Rectal smooth muscle tissue (tissue), 1 donor: Measurements from ENCODE around the gene PIK3R5.

Experiments
- H3K27ac ChIP-seq: one replicate; pipeline ENCODE4 v1.7.0; 2013; ENCODE audit warnings: low read depth, low read length, inconsistent platforms
- H3K27me3 ChIP-seq: one replicate; pipeline ENCODE4 v1.7.0; 2013; ENCODE audit warnings: low read length; ENCODE audit not compliant: control insufficient read depth, insufficient read depth
- H3K36me3 ChIP-seq: one replicate; pipeline ENCODE4 v1.7.0; 2013; ENCODE audit warnings: low read length; ENCODE audit not compliant: control insufficient read depth, insufficient read depth
- H3K4me1 ChIP-seq: one replicate; pipeline ENCODE4 v1.7.0; 2013; ENCODE audit warnings: low read length; ENCODE audit not compliant: control insufficient read depth, insufficient read depth
- H3K4me3 ChIP-seq: one replicate; pipeline ENCODE4 v1.7.0; 2013; ENCODE audit warnings: low read length
- H3K9ac ChIP-seq: one replicate; pipeline ENCODE4 v1.7.0; 2013; ENCODE audit warnings: low read length

PIK3R5 gene

DNA sequence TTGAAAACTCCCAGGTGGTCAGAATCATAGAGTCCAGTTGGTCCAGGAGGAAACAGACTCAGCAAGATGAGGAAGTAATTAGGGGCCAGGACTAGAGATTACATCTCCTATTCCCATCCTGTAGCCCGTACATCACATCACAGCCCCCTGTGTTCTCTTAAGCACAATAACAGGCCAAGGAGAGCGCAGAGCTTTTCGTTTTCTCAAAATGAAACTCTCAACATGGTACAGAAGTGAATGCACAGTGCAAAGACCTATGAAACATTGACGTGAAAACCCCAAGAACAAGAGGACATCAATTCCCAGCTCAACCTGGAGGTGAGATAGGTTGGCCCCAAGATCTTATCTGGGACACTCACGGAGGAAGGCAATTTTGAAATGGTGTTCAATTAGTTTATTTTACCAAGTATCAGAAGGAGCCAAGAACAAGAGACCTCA, 9.0 kb downstream of the PIK3R5 start:
- Histone ChIP-seq H3K27me3 (no peaks in the 10 kb centered on the region), H3K9ac (no peak overlapping the region), H3K36me3 (no peaks in the 10 kb centered on the region), H3K4me1 (no peaks in the 10 kb centered on the region), H3K4me3 (no peak overlapping the region), H3K27ac (no peak overlapping the region)

DNA sequence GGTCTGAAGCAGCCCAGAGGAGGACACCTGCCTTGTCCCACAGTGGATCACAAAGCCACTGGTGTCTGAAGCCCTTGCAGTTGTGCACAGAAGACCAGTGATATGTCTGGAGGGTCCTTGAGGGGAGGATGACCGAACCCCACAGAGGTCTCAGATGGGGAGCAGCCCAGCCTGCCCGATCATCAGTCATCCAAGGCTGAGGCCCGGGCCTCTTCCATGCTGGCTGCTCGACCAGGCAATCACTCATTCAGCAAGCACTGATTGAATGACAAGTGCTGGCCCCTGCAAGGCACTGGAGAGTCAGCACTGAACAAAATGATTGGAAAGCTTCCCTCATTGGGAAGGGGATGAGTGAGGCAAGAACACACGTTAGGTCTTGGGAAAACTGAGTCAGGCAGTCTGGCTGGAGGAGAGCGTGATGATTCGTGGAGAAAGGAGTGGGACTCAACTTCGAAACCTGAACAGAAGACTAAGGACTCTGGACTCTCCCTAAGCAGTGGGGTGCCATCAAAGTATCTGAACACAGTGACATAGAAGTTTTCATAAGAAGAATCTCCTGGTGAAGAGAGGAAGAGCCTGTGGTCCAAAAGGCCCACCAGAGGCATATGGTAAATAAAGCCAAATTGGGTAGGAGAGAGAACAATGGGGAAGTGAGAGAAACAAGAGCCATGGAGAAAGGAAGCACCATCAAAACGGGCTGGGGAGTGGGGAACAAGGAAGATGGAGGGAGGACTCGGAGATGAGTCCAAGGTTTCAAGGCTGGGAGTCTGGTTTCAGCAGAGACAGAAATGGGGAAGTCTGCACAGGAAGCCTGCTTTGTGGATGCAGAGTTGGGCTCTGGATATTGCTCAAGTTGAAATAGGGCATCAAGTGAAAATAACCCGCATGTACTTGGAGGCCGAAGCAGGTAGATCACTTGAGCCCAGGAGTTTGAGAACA, 10.2 kb downstream of the PIK3R5 start:
- Histone ChIP-seq H3K4me3 (no peak overlapping the region), H3K36me3 (no peaks in the 10 kb centered on the region), H3K27ac (no peak overlapping the region), H3K4me1 (no peaks in the 10 kb centered on the region), H3K27me3 (no peaks in the 10 kb centered on the region), H3K9ac (no peak overlapping the region)

DNA sequence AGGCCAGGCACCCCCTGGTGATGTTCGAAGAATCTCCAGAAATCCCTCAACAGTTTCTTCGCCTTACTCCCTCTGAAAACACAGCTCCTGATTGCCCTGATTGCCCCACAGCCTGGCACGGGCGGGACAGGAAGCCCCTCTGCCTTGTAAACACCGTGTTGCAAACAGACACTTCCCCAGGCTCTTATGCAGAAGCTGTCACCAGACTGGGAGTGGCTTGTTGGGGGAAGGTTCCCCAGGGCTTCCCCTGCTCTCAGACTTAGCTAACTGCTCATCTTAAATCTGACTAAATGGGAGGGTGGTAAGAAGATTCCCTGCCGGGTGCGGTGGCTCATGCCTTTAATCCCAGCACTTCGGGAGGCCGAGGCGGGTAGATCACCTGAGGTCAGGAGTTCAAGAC, 11.2 kb downstream of the PIK3R5 start:
- Histone ChIP-seq H3K4me1 (no peaks in the 10 kb centered on the region), H3K27me3 (no peaks in the 10 kb centered on the region), H3K36me3 (no peaks in the 10 kb centered on the region), H3K9ac (no peak overlapping the region), H3K27ac (no peak overlapping the region), H3K4me3 (no peak overlapping the region)

DNA sequence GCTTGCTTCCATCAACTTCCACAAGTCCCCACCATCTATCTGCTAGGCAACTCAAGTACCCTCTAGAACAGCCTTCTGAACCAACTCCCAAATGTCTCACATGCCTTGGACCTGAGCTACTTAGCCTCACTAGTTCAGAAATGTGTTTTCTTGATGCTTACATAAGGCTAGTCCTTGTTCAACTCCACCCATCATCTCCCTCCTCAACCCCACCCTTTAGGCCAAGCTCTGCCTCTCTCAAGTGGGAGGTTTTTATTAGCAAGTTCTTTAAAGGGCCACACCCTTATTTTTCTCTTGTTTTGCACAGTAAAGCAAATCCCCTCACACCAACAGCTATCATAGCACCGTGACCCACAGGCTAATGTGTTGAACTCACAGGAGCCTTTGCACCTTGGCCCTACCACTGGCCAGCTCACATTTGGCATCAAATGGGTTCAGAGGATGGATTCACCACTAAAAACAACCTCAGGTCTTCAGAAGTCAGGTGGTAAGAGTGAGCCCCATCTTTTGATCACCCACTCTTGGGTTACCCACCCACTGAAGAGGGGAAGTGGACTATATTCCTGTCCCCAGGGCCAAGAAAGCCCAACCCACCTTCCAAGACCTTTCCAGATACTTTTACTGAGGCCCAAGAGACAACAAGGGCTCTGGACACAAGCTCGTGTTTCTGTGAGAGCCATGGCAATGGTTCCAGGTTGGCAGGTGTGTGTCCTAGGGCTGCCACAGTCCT, 12.2 kb downstream of the PIK3R5 start:
- no peak overlapping the region for H3K27ac ChIP-seq
- H3K4me1 ChIP-seq = no peaks in the 10 kb centered on the region
- H3K27me3 ChIP-seq = no peaks in the 10 kb centered on the region
- no peak overlapping the region for H3K4me3 ChIP-seq
- H3K36me3 ChIP-seq = no peaks in the 10 kb centered on the region
- H3K9ac ChIP-seq = no peak overlapping the region

DNA sequence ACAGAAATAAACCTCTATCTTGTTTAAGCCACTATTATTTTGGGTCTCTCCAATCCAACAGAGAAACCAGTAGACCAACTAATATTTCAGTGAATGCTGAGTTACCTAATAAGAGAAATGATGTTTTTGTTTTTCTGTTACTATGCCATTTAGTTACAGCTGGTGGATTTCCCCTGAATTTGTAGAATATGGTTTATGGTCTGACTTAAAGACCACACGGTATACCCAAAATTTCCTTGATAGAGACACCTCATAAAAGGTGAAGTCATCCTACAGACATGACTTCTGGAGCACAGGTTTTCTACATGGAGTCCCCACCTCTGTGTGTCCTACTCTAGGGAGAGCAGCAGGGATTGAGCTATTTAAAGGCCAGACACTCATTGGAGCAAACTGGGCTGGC, 13.3 kb downstream of the PIK3R5 start:
- Histone ChIP-seq H3K27ac (no peak overlapping the region), H3K4me3 (no peak overlapping the region)

DNA sequence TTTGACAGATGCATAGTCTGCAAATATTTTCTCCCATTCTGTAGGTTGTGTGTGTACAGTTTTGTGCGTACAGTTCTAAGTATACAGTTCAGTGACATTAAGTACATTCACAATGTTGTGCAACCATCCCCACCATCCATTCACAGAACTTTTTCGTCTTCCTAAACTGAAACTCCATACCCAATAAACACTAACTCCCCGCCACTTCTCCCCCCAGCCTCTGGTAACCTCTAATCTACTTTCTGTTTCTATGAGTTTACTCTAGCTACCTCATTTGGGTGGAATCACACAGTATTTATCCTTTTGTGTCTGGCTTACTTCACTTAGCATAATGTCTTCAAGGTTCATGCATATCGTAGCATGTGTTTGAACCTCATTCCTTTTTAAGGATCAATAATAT, 14.3 kb downstream of the PIK3R5 start:
- no peaks in the 10 kb centered on the region for H3K4me1 ChIP-seq
- no peaks in the 10 kb centered on the region for H3K27me3 ChIP-seq
- no peak overlapping the region for H3K27ac ChIP-seq
- H3K9ac ChIP-seq = no peak overlapping the region
- H3K36me3 ChIP-seq = no peaks in the 10 kb centered on the region
- no peak overlapping the region for H3K4me3 ChIP-seq

More for the DNA sequence above, 13.3 kb downstream of the PIK3R5 start:
- H3K36me3 ChIP-seq = no peaks in the 10 kb centered on the region
- H3K4me1 ChIP-seq = no peaks in the 10 kb centered on the region
- no peaks in the 10 kb centered on the region for H3K27me3 ChIP-seq
- H3K9ac ChIP-seq = no peak overlapping the region

DNA sequence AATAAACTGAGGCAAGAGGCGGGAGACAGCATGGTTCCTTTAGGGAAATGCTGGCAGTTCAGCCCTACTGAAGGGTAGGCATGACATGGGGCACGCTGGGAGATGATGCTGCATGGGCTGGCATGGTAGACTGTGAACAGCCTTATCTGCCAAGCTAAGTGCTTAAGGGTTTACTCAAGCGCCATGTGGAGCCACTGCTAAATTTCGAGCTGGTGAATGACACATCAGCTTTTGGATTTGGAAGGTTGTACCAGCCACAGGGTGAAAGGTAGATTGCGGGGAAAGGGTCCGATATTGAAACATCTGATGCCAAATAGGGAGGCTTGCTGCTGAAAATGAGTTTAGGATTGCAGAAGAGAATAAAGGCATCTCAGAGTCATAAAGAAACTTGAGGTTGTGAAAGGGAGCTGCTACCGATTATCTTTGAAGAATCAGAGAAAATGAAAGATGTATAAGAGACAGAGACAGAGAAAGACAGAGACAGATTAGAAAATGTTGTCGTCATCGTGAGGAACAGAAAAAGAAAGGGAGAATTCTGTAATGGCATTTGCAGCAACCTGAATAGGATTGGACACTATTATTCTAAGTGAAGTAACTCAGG, 16.3 kb downstream of the PIK3R5 start:
- Histone ChIP-seq H3K27me3 (no peaks in the 10 kb centered on the region), H3K4me1 (no peaks in the 10 kb centered on the region), H3K27ac (no peak overlapping the region), H3K9ac (no peak overlapping the region), H3K4me3 (no peak overlapping the region), H3K36me3 (no peaks in the 10 kb centered on the region)

DNA sequence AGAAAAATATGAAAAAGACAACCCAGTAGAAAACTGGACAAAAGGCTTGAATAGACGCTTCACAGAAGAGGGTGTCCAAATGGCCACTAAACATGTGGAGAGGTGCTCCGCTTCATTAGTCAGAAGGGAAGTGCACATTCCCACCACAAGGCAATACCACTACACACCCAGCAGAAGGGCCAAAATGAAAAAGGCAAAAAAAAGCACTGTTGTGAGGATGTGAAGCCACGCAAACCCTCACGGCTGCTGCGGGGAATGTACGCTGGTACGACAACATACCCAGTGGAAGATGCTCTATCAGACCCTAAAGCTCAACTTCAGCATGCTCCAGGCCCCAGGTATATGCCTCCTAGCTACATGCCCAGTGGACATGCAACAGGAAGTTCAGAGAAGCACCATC, 17.0 kb downstream of the PIK3R5 start:
- Histone ChIP-seq H3K27me3 (no peaks in the 10 kb centered on the region), H3K4me1 (no peaks in the 10 kb centered on the region), H3K27ac (no peak overlapping the region), H3K9ac (no peak overlapping the region), H3K4me3 (no peak overlapping the region), H3K36me3 (no peaks in the 10 kb centered on the region)

DNA sequence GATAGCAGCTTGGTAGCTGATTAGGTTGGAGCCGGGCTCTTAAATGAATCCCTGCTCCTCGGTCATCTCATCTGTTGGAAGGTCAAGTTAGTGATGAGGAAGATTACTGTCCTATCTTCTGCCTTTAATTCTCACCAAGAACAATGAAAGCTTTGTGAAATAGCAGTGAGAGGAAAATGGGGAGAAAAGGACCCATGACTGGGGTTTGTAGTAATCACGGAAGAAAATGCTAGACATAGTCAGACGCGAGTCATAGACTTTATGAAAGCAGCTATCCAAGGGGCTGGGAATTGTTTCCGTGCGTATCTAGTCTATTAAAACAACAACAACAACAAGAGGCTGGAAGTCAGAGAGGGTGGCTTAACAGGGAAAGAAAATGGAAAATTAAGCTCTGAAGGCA, 18.3 kb downstream of the PIK3R5 start:
- no peak overlapping the region for H3K4me3 ChIP-seq
- no peak overlapping the region for H3K27ac ChIP-seq
- no peaks in the 10 kb centered on the region for H3K36me3 ChIP-seq
- no peak overlapping the region for H3K9ac ChIP-seq
- no peaks in the 10 kb centered on the region for H3K4me1 ChIP-seq
- H3K27me3 ChIP-seq = no peaks in the 10 kb centered on the region

DNA sequence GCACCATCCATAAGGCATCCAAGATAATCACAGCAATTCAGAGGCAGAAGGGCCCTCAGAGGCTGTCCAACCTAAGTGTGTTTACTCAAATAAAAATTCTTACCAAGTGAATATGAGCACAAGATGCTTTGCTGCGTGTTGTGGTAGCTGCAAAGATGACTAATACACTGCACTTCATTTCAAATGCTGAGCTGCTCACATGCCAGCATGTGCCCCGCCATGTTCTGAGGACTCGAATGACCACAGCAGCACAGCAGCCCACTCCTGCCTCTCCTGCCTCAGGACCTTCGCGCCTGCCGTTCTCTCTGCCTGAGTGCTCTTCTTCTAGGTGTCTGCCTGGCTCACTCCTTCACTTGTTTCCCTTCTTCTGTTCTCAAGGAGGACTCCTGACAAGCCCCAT, 19.0 kb downstream of the PIK3R5 start:
- Histone ChIP-seq H3K4me3 (no peak overlapping the region), H3K9ac (no peak overlapping the region), H3K27ac (no peak overlapping the region), H3K27me3 (no peaks in the 10 kb centered on the region), H3K36me3 (no peaks in the 10 kb centered on the region), H3K4me1 (no peaks in the 10 kb centered on the region)

DNA sequence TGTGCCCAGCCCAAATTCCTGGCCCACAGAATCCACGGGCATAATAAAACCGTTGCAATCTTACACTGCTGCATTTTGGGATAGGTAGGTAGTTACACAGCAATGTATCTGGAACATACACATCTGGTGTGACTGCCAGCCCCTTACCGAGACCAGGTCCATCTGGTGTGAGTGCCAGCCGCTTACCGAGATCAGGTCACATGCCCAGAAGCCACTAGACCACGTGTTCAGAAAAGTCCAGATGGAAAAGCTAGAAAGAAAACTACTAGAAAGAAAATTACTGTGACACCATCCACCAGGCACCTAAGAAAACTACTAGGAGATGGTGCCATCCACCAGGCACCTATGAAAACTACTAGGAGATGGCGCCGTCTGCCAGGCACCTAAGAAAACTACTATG, 19.4 kb downstream of the PIK3R5 start:
- H3K27ac ChIP-seq = no peak overlapping the region
- no peak overlapping the region for H3K9ac ChIP-seq
- H3K36me3 ChIP-seq = no peaks in the 10 kb centered on the region
- H3K27me3 ChIP-seq = no peaks in the 10 kb centered on the region
- no peaks in the 10 kb centered on the region for H3K4me1 ChIP-seq
- no peak overlapping the region for H3K4me3 ChIP-seq

DNA sequence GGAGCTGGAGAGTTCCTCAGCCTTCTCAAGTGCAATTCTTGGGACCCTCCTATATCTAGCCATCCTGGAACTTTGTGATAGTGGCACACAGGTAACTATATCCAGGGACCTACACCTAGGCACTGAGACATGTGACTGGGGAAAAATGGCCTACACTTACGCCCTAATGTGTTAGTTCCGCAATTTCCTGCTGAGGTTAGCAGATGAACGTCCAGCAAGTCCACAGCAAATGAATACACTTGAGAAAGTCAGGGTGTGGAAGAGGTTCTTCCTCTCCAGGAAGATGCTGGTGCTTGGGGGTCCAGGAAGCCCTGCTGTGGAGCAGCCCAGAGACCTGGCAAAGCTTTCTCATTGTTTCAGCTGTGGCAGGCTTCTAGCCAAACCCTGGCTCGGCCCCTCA, 20.8 kb downstream of the PIK3R5 start:
- Histone ChIP-seq H3K27ac (no peak overlapping the region), H3K4me1 (no peaks in the 10 kb centered on the region), H3K27me3 (no peaks in the 10 kb centered on the region), H3K36me3 (no peaks in the 10 kb centered on the region), H3K4me3 (no peak overlapping the region), H3K9ac (no peak overlapping the region)
